WTC11 (cell line): ENCODE measurements around the gene HOXB5.

Source experiments
- CREB1 ChIP-seq: sonication (generic); formaldehyde crosslinking; IDR thresholded peaks from 2 replicates; pipeline ENCODE4 v1.8.0; 2023; ENCODE audit warnings: mild to moderate bottlenecking, missing genetic modification reagents
- E2F4 ChIP-seq: sonication (generic); formaldehyde crosslinking; IDR thresholded peaks from 2 replicates; pipeline ENCODE4 v1.8.1; 2022; ENCODE audit warnings: low read depth, mild to moderate bottlenecking, moderate library complexity, missing genetic modification reagents, borderline replicate concordance
- ELF4 ChIP-seq: sonication (generic); formaldehyde crosslinking; IDR thresholded peaks from 2 replicates; pipeline ENCODE4 v1.8.1; 2022; ENCODE audit warnings: low read depth, mild to moderate bottlenecking, moderate library complexity, missing genetic modification reagents
- ETV6 ChIP-seq: sonication (generic); formaldehyde crosslinking; IDR thresholded peaks from 2 replicates; pipeline ENCODE4 v1.8.1; 2022; ENCODE audit warnings: mild to moderate bottlenecking, missing genetic modification reagents
- GRHL2 ChIP-seq: fragments of 250-450 bp; sonication (Bioruptor Pico); IDR thresholded peaks from 2 replicates; pipeline ENCODE4 v1.8.0; 2022; ENCODE audit warnings: mild to moderate bottlenecking, moderate library complexity; ENCODE audit not compliant: insufficient replicate concordance, severe bottlenecking
- HMGXB4 ChIP-seq: sonication (generic); formaldehyde crosslinking; IDR thresholded peaks from 2 replicates; pipeline ENCODE4 v1.8.1; 2023; ENCODE audit warnings: mild to moderate bottlenecking, moderate library complexity, missing genetic modification reagents
- NFE2L1 ChIP-seq: sonication (generic); formaldehyde crosslinking; IDR thresholded peaks from 2 replicates; pipeline ENCODE4 v1.8.1; 2023; ENCODE audit warnings: missing genetic modification reagents
- NR3C1 ChIP-seq: sonication (generic); formaldehyde crosslinking; conservative IDR thresholded peaks from 2 replicates; pipeline ENCODE4 v1.8.1; 2023; ENCODE audit warnings: low read depth, mild to moderate bottlenecking, missing genetic modification reagents

GRCh38 chr17:48569674-48570324 is 23.8 kb downstream of the HOXB5 start:
- no peak for TF ChIP-seq GRHL2 (CRISPR knock-in tag)
- no peak for TF ChIP-seq E2F4 (CRISPR knock-in tag)
- no peak for TF ChIP-seq HMGXB4
- TF ChIP-seq ELF4 (CRISPR knock-in tag), result no peak
- TF ChIP-seq NFE2L1 (CRISPR knock-in tag), result no peak
- no peak for TF ChIP-seq CREB1 (CRISPR knock-in tag)
- no peak for TF ChIP-seq NR3C1 (CRISPR knock-in tag)
- no peak for TF ChIP-seq ETV6 (CRISPR knock-in tag)
